ENCODE measurements around the gene CNNM1.

The CNNM1 gene

GRCh38 chr10:99442394-99442793 lies 113.2 kb downstream of the CNNM1 start:
- Histone ChIP-seq H2AK5ac (ENCODE audit: low read length, severe bottlenecking) (no peak overlapping the region), H3K9ac (ENCODE audit: low read length) (no peak overlapping the region), H3K4me1 (ENCODE audit: control insufficient read depth, insufficient read depth, low read depth, low read length) (no peaks in the 10 kb centered on the region), H3K18ac (ENCODE audit: low read depth in 1 of 2, low read length in 2 of 2) (no peak overlapping the region), H3K4me3 (ENCODE audit: insufficient read depth in 1 of 2, low read depth in 1 of 2, low read length in 2 of 2) (no peak overlapping the region), H2BK120ac (ENCODE audit: low read depth, low read length) (no peak overlapping the region), H2BK5ac (ENCODE audit: low read depth, low read length, poor library complexity, severe bottlenecking) (no peak overlapping the region), H4K8ac (ENCODE audit: low read length) (no peak overlapping the region), H2BK15ac (ENCODE audit: low read depth, poor library complexity, severe bottlenecking) (no peak overlapping the region), H3K14ac (ENCODE audit: low read length in 2 of 2) (no peak overlapping the region), H2AFZ (ENCODE audit: low read depth, low read length) (no peak overlapping the region), H3K23ac (ENCODE audit: low read length in 2 of 2) (no peak overlapping the region), H3K9me3 (ENCODE audit: control insufficient read depth, low read length) (no peaks in the 10 kb centered on the region), H4K91ac (ENCODE audit: low read length) (no peak overlapping the region), H3K4ac (ENCODE audit: low read depth in 1 of 2, low read length in 2 of 2) (no peak overlapping the region), H3K27ac (ENCODE audit: low read length, poor library complexity, severe bottlenecking) (no peak overlapping the region), H3K27me3 (ENCODE audit: control insufficient read depth in 1 of 2, insufficient read depth in 1 of 2, low read length in 2 of 2) (peaks cover 14 to 22% of the 10 kb centered on the region in 2 experiments), H2BK12ac (ENCODE audit: low read length in 2 of 2) (no peak overlapping the region), H3K79me1 (replicated peaks; ENCODE audit: low read length, poor library complexity, severe bottlenecking) (peaks cover 2% of the 10 kb centered on the region), H3K36me3 (ENCODE audit: control insufficient read depth in 1 of 2, insufficient read depth in 2 of 2, low read depth in 1 of 2, low read length in 2 of 2) (no peaks in the 10 kb centered on the region), H3K4me2 (ENCODE audit: low read length, poor library complexity, severe bottlenecking) (no peak overlapping the region)
- DNase-seq, result no peak
- 84% methylated on average over 4 of the region's 5 CpGs for WGBS

DNA sequence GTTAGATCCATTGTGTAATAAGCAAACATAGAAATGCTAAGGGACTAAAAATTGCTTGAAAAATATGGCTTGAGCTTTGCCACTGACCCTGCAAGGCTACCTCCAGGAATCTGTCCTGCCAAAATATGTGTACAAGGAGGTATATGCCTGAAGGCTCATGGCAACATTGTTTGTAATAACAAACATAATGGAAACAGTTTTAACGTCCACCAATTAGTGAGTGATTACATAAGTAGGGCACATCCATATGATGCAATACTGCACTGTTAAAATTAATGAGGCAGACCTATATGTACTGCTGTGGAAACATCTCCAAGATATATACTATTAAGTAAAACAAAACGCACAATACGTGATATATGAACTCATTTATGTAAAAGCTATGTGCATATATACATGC lies 114.3 kb downstream of the CNNM1 start:
- Histone ChIP-seq H3K9me3 (ENCODE audit: control insufficient read depth, low read length) (no peaks in the 10 kb centered on the region), H3K79me1 (replicated peaks; ENCODE audit: low read length, poor library complexity, severe bottlenecking) (peaks cover 2% of the 10 kb centered on the region), H2BK120ac (ENCODE audit: low read depth, low read length) (no peak overlapping the region), H3K14ac (ENCODE audit: low read length in 2 of 2) (no peak overlapping the region), H3K9ac (ENCODE audit: low read length) (no peak overlapping the region), H3K18ac (ENCODE audit: low read depth in 1 of 2, low read length in 2 of 2) (no peak overlapping the region), H3K27ac (ENCODE audit: low read length, poor library complexity, severe bottlenecking) (no peak overlapping the region), H3K4me1 (ENCODE audit: control insufficient read depth, insufficient read depth, low read depth, low read length) (no peaks in the 10 kb centered on the region), H3K36me3 (ENCODE audit: control insufficient read depth in 1 of 2, insufficient read depth in 2 of 2, low read depth in 1 of 2, low read length in 2 of 2) (no peaks in the 10 kb centered on the region), H4K91ac (ENCODE audit: low read length) (no peak overlapping the region), H2BK12ac (ENCODE audit: low read length in 2 of 2) (no peak overlapping the region), H2BK15ac (ENCODE audit: low read depth, poor library complexity, severe bottlenecking) (no peak overlapping the region), H3K4me2 (ENCODE audit: low read length, poor library complexity, severe bottlenecking) (no peak overlapping the region), H2AFZ (ENCODE audit: low read depth, low read length) (no peak overlapping the region), H3K4me3 (ENCODE audit: insufficient read depth in 1 of 2, low read depth in 1 of 2, low read length in 2 of 2) (no peak overlapping the region), H4K8ac (ENCODE audit: low read length) (no peak overlapping the region), H3K4ac (ENCODE audit: low read depth in 1 of 2, low read length in 2 of 2) (no peak overlapping the region), H2BK5ac (ENCODE audit: low read depth, low read length, poor library complexity, severe bottlenecking) (no peak overlapping the region), H2AK5ac (ENCODE audit: low read length, severe bottlenecking) (no peak overlapping the region), H3K23ac (ENCODE audit: low read length in 2 of 2) (no peak overlapping the region), H3K27me3 (ENCODE audit: control insufficient read depth in 1 of 2, insufficient read depth in 1 of 2, low read length in 2 of 2) (peaks cover 19 to 31% of the 10 kb centered on the region in 2 experiments)
- WGBS, result no CpG with 5 or more reads among the region's 3 CpGs
- DNase-seq, result no peak
